Testis (tissue), 3 donors: ENCODE data around the gene GPR4. TPM values are rescaled to one million over a fixed set of nuclear protein-coding genes. Genes with fewer than 3 reads are reported as not detected.

Experiments used
- DNase-seq: peaks from one replicate; pipeline ENCODE4 v3.0.0-alpha.2; 2019
- H3K27ac ChIP-seq, 2 donors: fragments of 200-600 bp; sonication (generic); one replicate each; pipeline ENCODE4 v1.5.1; 2019
- H3K27me3 ChIP-seq: fragments of 200-600 bp; sonication (generic); one replicate; pipeline ENCODE4 v1.5.1; 2019
- H3K36me3 ChIP-seq: fragments of 200-600 bp; sonication (generic); one replicate; pipeline ENCODE4 v1.5.1; 2017; ENCODE audit warnings: low read depth; ENCODE audit errors: missing control alignments
- H3K4me1 ChIP-seq: fragments of 200-600 bp; sonication (generic); one replicate; pipeline ENCODE4 v1.5.1; 2019
- H3K4me3 ChIP-seq, 2 donors: fragments of 200-600 bp; sonication (generic); one replicate each; pipeline ENCODE4 v1.5.1; 2017 to 2019
- H3K9me3 ChIP-seq: fragments of 200-600 bp; sonication (generic); one replicate; pipeline ENCODE4 v1.5.1; 2017
- CTCF ChIP-seq, 3 experiments: fragments of 450-650 bp in 2 of 3; fragments of 200-600 bp in 1 of 3; sonication (generic) in 1 of 3; IDR thresholded peaks; one replicate each; pipeline ENCODE4 v1.5.1; 2016 to 2019; ENCODE audit warnings: antibody characterized with exemption in 3 of 3, mild to moderate bottlenecking in 2 of 3, moderate library complexity in 1 of 3
- POLR2A ChIP-seq: fragments of 450-650 bp; IDR thresholded peaks from one replicate; pipeline ENCODE4 v1.6.1; 2017; ENCODE audit warnings: antibody characterized with exemption, mild to moderate bottlenecking, moderate library complexity
- WGBS, 2 donors: methylation state at CpG; one replicate each; pipeline ENCODE4 v1.1.5; 2018; 5-methylcytosine and 5-hydroxymethylcytosine counted together
- intact Hi-C: fragments of 100-400 bp; cut with DNase I; formaldehyde crosslinking; loops from one replicate; pipeline ENCODE4 v1.15.1; 2023; ENCODE audit warnings: low total_unique reads
- polyA plus RNA-seq: library from polyadenylated mRNA; stranded (reverse); fragments of 350-450 nt; fragmentation: Illumina TruSeq; extraction: RNeasy Lipid Tissue Mini Kit (QIAGEN cat#74804); gene quantifications from one replicate; pipeline ENCODE4 v1.2.3, GENCODE V29; 2014; ENCODE audit warnings: low read depth, low replicate concordance; ENCODE audit not compliant: insufficient read depth
- total RNA-seq, 2 donors: library from RNA; depleted of rRNA; stranded (reverse); fragments of >200 nt; gene quantifications; one replicate each; pipeline ENCODE4 v1.2.3, GENCODE V29; 2016

Gene GPR4
- total and polyA plus RNA-seq, 3 donors from 2014 or later, result 0.81 to 3.2 (median 1.9) TPM

GRCh38 chr19:45587873-45588272, 14.1 kb downstream of the GPR4 start:
- WGBS, 2 donors, result 60 to 73% methylated on average over 2 to 4 of the region's 4 CpGs
- TF ChIP-seq POLR2A (no peak), CTCF (IDR thresholded peaks at IDR 0.05) (no peak)
- DNase-seq, result no peak
- intact Hi-C loops, result no loop called here
- Histone ChIP-seq H3K27ac (no peak overlapping the region), H3K4me3 (no peak overlapping the region), H3K36me3 (no peaks in the 10 kb centered on the region), H3K9me3 (no peaks in the 10 kb centered on the region), H3K4me1 (peaks cover 7% of the 10 kb centered on the region), H3K27me3 (no peaks in the 10 kb centered on the region)

DNA sequence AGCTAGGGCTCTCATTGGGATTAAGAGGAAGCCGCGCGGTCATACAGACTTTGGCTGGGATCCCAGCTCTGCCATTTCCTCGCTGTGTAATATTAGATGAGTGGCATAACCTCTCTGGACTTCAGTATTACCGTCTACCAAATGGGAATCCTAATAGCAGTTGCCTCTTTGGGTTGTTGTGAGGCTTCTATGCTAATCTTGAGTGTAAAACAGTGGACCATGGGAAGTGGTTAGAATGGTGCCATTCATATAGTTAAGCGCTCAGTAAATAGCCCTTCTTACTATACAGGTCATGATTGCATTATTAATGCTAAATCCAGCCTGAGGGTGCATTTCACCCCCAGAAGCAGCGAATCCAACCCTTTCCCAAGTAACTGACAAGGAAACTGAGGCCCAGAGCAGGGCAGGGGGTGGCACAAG, 16.8 kb downstream of the GPR4 start:
- no peaks in the 10 kb centered on the region for H3K27me3 ChIP-seq
- no peak for TF ChIP-seq POLR2A
- no peak for TF ChIP-seq CTCF (IDR thresholded peaks at IDR 0.05)
- peak overlapping the region; percentile 77 to 78 for H3K4me3 ChIP-seq
- H3K36me3 ChIP-seq, result no peaks in the 10 kb centered on the region
- WGBS, 2 donors, result 17 to 20% methylated on average over 5 to 7 of the region's 7 CpGs
- H3K27ac ChIP-seq, result peak overlapping the region; percentile 97 to 98
- intact Hi-C loops, result no loop called here
- no peak for DNase-seq
- H3K9me3 ChIP-seq, result no peaks in the 10 kb centered on the region
- peaks cover 7% of the 10 kb centered on the region for H3K4me1 ChIP-seq

- peaks cover 7% of the 10 kb centered on the region for H3K4me1 ChIP-seq
- peak; percentile 100 for DNase-seq
- no peaks in the 10 kb centered on the region for H3K9me3 ChIP-seq
- no peaks in the 10 kb centered on the region for H3K36me3 ChIP-seq
- no peaks in the 10 kb centered on the region for H3K27me3 ChIP-seq
- peak within 1 kb of the TSS; percentile 97 to 98 for H3K27ac ChIP-seq
- TF ChIP-seq CTCF (IDR thresholded peaks at IDR 0.05) (peak in 1 of 3 experiments; percentile 42), POLR2A (peak; percentile 59)
- WGBS, 2 donors, result 0% methylated on average over 14 to 63 of the region's 63 CpGs
- peak within 1 kb of the TSS; percentile 77 to 78 for H3K4me3 ChIP-seq
- intact Hi-C loops, result loop anchor here (5.0 kb wide), 1 partner anchor 77 kb away; the partner anchor contains the start of gene VASP
These were observed 17.5 kb downstream of the GPR4 start, which contains the start of gene OPA3 for GRCh38 chr19:45584332-45585157. TSS of gene OPA3 (minus strand) at chr19:45584802. CDS start at chr19:45584764, 38 bp downstream.

- intact Hi-C loops, result loop anchor here (5.0 kb wide), 1 partner anchor 74 kb away; the partner anchor contains the start of gene VASP
- H3K27me3 ChIP-seq, result no peaks in the 10 kb centered on the region
- no peaks in the 10 kb centered on the region for H3K36me3 ChIP-seq
- no peak overlapping the region for H3K4me3 ChIP-seq
- DNase-seq, result no peak
- H3K4me1 ChIP-seq, result peaks cover 20% of the 10 kb centered on the region
- TF ChIP-seq CTCF (IDR thresholded peaks at IDR 0.05) (no peak), POLR2A (no peak)
- H3K27ac ChIP-seq, result no peak overlapping the region
- WGBS, 2 donors, result 75 to 86% methylated on average over 7 of the region's 7 CpGs
- H3K9me3 ChIP-seq, result no peaks in the 10 kb centered on the region
These were observed 20.4 kb downstream of the GPR4 start for GRCh38 chr19:45581576-45581975.
